HG03558 (cell line): ENCODE data around the gene MACC1.

Experiments used
- ATAC-seq: cut with Tn5 transposase; IDR thresholded peaks from one replicate; pipeline ENCODE4 v1.9.1; 2021; ENCODE audit warnings: moderate number of reproducible peaks; ENCODE audit not compliant: unreplicated experiment; ENCODE audit errors: extremely low read depth

The MACC1 gene

DNA sequence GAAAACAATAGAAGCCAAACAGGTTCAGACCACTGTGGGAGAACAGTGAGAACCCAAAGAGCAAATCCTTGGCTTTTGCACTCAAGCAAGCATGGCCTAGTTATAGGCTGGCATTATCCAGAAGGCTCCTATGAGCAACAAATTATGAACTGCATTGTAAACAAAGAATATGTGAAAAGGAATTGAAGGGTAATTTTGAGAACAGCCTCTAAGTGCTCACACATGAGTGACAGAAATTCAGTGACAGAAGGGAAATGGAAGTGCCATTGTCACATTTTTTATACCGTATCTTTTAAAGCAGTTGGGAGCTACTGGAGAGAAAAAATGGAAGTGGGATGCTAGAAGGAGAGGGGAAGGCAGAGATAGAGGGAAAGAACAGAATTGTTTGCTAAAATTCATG lies 114.2 kb downstream of the MACC1 start:
- ATAC-seq = no peak

- no peak for ATAC-seq
Measured at GRCh38 chr7:20095862-20096261, 121.3 kb downstream of the MACC1 start.

- ATAC-seq = no peak
Measured at GRCh38 chr7:20095436-20095835, 121.7 kb downstream of the MACC1 start.

DNA sequence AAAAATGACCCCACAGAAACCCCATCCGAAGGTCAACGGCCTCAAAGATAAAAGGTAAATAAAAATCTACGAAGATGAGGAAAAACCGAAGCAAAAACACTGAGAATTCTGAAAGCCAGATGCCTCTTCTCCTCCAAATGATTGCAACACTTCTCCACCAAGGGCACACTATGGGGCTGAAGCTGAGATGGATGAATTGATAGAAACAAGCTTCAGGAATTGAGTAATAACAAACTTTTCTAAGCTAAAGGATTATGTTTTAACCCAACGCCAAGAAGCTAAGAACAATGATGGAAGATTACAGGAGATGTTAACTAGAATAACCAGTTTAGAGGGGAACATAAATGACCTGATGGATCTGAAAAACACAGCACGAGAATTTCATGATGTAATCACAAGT lies 127.8 kb downstream of the MACC1 start:
- no peak for ATAC-seq

- no peak for ATAC-seq
Measured at GRCh38 chr7:20085086-20085485, 132.1 kb downstream of the MACC1 start.
